8988T (cell line): ENCODE measurements around the gene PPP1R26.

ENCODE experiments used
- DNase-seq: peaks from one replicate; pipeline ENCODE4 v3.0.0; 2011

Gene PPP1R26

GRCh38 chr9:135463140-135463539, 16.4 kb upstream of the PPP1R26 start:
- DNase-seq: peak; percentile 87

- DNase-seq: no peak
These were observed 15.4 kb upstream of the PPP1R26 start for GRCh38 chr9:135464181-135464580.

GRCh38 chr9:135468854-135469521, 10.6 kb upstream of the PPP1R26 start:
- DNase-seq: no peak

- DNase-seq: no peak
These were observed 7.6 kb upstream of the PPP1R26 start for GRCh38 chr9:135471791-135472640.

GRCh38 chr9:135473972-135474543, 5.5 kb upstream of the PPP1R26 start:
- no peak for DNase-seq

GRCh38 chr9:135474915-135475314, 4.7 kb upstream of the PPP1R26 start:
- DNase-seq: peak; percentile 87

- DNase-seq: no peak
These were observed 2.8 kb upstream of the PPP1R26 start for GRCh38 chr9:135476561-135477355.

- no peak for DNase-seq
These were observed 1.4 kb upstream of the PPP1R26 start for GRCh38 chr9:135478191-135478590.

- no peak for DNase-seq
These were observed 633 bp upstream of the PPP1R26 start for GRCh38 chr9:135478829-135479468.

GRCh38 chr9:135480071-135480939, 723 bp downstream of the PPP1R26 start:
- no peak for DNase-seq

GRCh38 chr9:135480940-135481310, 1.3 kb downstream of the PPP1R26 start:
- no peak for DNase-seq

GRCh38 chr9:135482015-135482754, 2.6 kb downstream of the PPP1R26 start:
- no peak for DNase-seq

- no peak for DNase-seq
These were observed 5.1 kb downstream of the PPP1R26 start for GRCh38 chr9:135484460-135485277.

- DNase-seq: no peak
These were observed 5.8 kb downstream of the PPP1R26 start for GRCh38 chr9:135485385-135485784.

- no peak for DNase-seq
These were observed 6.2 kb downstream of the PPP1R26 start for GRCh38 chr9:135485832-135486231.

GRCh38 chr9:135486267-135487065, 6.9 kb downstream of the PPP1R26 start:
- no peak for DNase-seq

- DNase-seq: no peak
These were observed 7.9 kb downstream of the PPP1R26 start for GRCh38 chr9:135487281-135488012.

GRCh38 chr9:135488013-135488330, 8.4 kb downstream of the PPP1R26 start:
- DNase-seq: no peak

- DNase-seq: no peak
These were observed 8.9 kb downstream of the PPP1R26 start for GRCh38 chr9:135488527-135488926.
